Caco-2 (cell line): Measurements from ENCODE around the gene TTLL4. TPM values are rescaled to one million over a fixed set of nuclear protein-coding genes. Genes with fewer than 3 reads are reported as not detected.

Source experiments
- BruUV-seq: library from RNA; stranded (reverse); fragments of 400-500 nt; replicated peaks from 2 replicates; lab custom pipeline; 2021; lab: Mats Ljungman, UMichigan
- CTCF ChIA-PET: fragments of 300-600 bp; sonication (Branson Sonifier 250); formaldehyde crosslinking; loops from one replicate; lab custom pipeline; 2022; ENCODE audit warnings: antibody characterized with exemption; lab: Charles Lee
- POLR2A ChIA-PET: fragments of 300-600 bp; sonication (Branson Sonifier 250); formaldehyde crosslinking; loops from one replicate; lab custom pipeline; 2022; ENCODE audit warnings: antibody characterized with exemption; lab: Charles Lee
- DNase-seq, 2 experiments: peaks; one replicate each; pipeline versions ENCODE4 v3.0.0 to v3.0.0-alpha.2; 2020 to 2022
- H3K27me3 ChIP-seq: replicated peaks from 2 replicates; pipeline ENCODE4 v1.6.0; 2011; ENCODE audit warnings: low read length; ENCODE audit not compliant: control insufficient read depth, insufficient read depth
- H3K36me3 ChIP-seq: 2 replicates; pipeline ENCODE4 v1.5.1; 2011; ENCODE audit warnings: low read length; ENCODE audit not compliant: control insufficient read depth, insufficient read depth
- H3K4me1 ChIP-seq: fragments of 250-450 bp; sonication (Bioruptor Pico); 2 replicates; pipeline ENCODE4 v1.5.1; 2020; ENCODE audit warnings: mild to moderate bottlenecking
- H3K4me3 ChIP-seq: 2 replicates; pipeline ENCODE4 v1.5.1; 2011; ENCODE audit warnings: low read depth, mild to moderate bottlenecking, control low read depth, low read length
- H3K9me3 ChIP-seq: fragments of 250-450 bp; sonication (Bioruptor Pico); 2 replicates; pipeline ENCODE4 v1.5.1; 2020; ENCODE audit warnings: mild to moderate bottlenecking, moderate library complexity
- H3K27ac Mint-ChIP-seq: one replicate; pipeline ENCODE4 v1.8.0; 2022; ENCODE audit warnings: mixed read lengths; ENCODE audit not compliant: unreplicated experiment
- H3K27me3 Mint-ChIP-seq: one replicate; pipeline ENCODE4 v1.8.0; 2022; ENCODE audit warnings: mixed read lengths; ENCODE audit not compliant: insufficient read depth, unreplicated experiment
- H3K36me3 Mint-ChIP-seq: one replicate; pipeline ENCODE4 v1.8.0; 2022; ENCODE audit warnings: mild to moderate bottlenecking, mixed read lengths; ENCODE audit not compliant: insufficient read depth, unreplicated experiment
- H3K4me1 Mint-ChIP-seq: one replicate; pipeline ENCODE4 v1.8.0; 2022; ENCODE audit warnings: low read depth, mixed read lengths; ENCODE audit not compliant: unreplicated experiment
- H3K4me3 Mint-ChIP-seq: one replicate; pipeline ENCODE4 v1.8.0; 2022; ENCODE audit warnings: mild to moderate bottlenecking, moderate library complexity, mixed read lengths; ENCODE audit not compliant: unreplicated experiment
- H3K9me3 Mint-ChIP-seq: one replicate; pipeline ENCODE4 v1.8.0; 2022; ENCODE audit warnings: mixed read lengths; ENCODE audit not compliant: unreplicated experiment
- intact Hi-C: fragments of 100-400 bp; cut with micrococcal nuclease; formaldehyde crosslinking; loops from one replicate; pipeline ENCODE4 v1.10.0; 2022; ENCODE audit not compliant: unreplicated experiment
- total RNA-seq: library from RNA; stranded (reverse); gene quantifications from 2 replicates; pipeline ENCODE4 v1.2.3, GENCODE V29; 2022
- TF ChIP-seq, protein P1 (sequence below), 2 experiments: fragments of 200-600 bp in 1 of 2; IDR thresholded peaks; 1 replicate in 1 of 2; 2 replicates in 1 of 2; pipeline versions ENCODE4 v1.5.1 to v1.8.0; 2011 to 2022; ENCODE audit warnings: antibody characterized with exemption in 1 of 2, control low read depth in 1 of 2, inconsistent platforms in 1 of 2, low read depth in 1 of 2, low read length in 1 of 2, mild to moderate bottlenecking in 1 of 2, moderate library complexity in 1 of 2; ENCODE audit not compliant: insufficient read depth in 1 of 2, severe bottlenecking in 1 of 2, unreplicated experiment in 1 of 2

The TTLL4 gene
- total RNA-seq, 1 experiment from 2014 or later = 86.6 TPM

DNA sequence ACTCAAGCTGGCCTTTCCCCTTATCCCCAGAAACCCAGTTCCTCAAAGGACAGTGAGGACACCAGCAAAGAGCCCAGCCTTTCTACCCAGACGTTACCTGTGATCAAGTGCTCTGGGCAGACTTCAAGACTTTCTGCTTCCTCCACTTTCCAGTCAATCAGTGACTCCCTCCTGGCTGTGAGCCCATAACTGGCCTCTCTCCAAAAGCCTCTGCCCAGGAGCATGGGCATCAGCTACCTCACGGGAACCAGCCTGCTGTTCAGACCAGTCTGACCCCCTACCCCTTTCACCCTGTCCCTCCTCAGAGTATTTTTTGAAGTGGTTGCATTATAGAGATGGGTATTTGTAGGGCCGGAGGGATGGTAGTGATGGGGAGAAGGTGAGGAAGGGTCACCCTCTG, 43.6 kb downstream of the TTLL4 start:
- no peak overlapping the region for H3K4me3 ChIP-seq
- POLR2A ChIA-PET = no interaction called here
- H3K9me3 ChIP-seq = no peaks in the 10 kb centered on the region
- no peaks in the 10 kb centered on the region for H3K27me3 ChIP-seq
- DNase-seq = no peak
- Mint-ChIP-seq H3K4me1 (no peaks in the 10 kb centered on the region), H3K27ac (no peak overlapping the region), H3K9me3 (no peaks in the 10 kb centered on the region), H3K4me3 (no peak overlapping the region), H3K27me3 (no peaks in the 10 kb centered on the region), H3K36me3 (peaks cover 68% of the 10 kb centered on the region)
- CTCF ChIA-PET = no interaction called here
- H3K4me1 ChIP-seq = no peaks in the 10 kb centered on the region
- TF ChIP-seq, protein P1, sequence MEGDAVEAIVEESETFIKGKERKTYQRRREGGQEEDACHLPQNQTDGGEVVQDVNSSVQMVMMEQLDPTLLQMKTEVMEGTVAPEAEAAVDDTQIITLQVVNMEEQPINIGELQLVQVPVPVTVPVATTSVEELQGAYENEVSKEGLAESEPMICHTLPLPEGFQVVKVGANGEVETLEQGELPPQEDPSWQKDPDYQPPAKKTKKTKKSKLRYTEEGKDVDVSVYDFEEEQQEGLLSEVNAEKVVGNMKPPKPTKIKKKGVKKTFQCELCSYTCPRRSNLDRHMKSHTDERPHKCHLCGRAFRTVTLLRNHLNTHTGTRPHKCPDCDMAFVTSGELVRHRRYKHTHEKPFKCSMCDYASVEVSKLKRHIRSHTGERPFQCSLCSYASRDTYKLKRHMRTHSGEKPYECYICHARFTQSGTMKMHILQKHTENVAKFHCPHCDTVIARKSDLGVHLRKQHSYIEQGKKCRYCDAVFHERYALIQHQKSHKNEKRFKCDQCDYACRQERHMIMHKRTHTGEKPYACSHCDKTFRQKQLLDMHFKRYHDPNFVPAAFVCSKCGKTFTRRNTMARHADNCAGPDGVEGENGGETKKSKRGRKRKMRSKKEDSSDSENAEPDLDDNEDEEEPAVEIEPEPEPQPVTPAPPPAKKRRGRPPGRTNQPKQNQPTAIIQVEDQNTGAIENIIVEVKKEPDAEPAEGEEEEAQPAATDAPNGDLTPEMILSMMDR (IDR thresholded peaks at IDR 0.05; ENCODE audit: insufficient read depth in 1 of 2, low read depth in 1 of 2, low read length in 1 of 2, severe bottlenecking in 1 of 2, unreplicated experiment in 1 of 2) = no peak
- peaks cover 4% of the 10 kb centered on the region for H3K36me3 ChIP-seq
- intact Hi-C loops = no loop called here
- BruUV-seq = no TSS peak

DNA sequence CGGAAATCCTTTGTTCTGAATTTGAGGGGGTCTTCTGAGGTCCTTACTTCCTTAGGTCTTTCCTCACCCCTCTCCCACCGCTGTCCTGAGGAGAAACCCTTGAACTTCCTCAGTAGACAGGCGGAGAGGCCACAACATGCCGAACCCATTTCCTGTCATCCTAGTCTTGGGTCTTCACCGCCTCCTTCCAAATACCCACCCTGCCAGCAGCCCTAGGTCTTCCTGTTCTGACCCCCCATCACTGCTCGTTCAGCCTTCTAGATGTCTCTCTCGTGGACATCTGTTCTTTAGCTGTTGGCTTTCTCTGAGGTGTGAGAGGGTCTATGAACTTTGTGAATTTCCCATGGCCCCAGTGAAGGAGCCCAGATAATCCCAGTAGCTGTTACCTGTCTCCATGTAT, 44.1 kb downstream of the TTLL4 start:
- no peaks in the 10 kb centered on the region for H3K9me3 Mint-ChIP-seq
- H3K27ac Mint-ChIP-seq = no peak overlapping the region
- Histone ChIP-seq H3K27me3 (no peaks in the 10 kb centered on the region), H3K36me3 (peaks cover 3% of the 10 kb centered on the region), H3K4me1 (no peaks in the 10 kb centered on the region), H3K9me3 (no peaks in the 10 kb centered on the region), H3K4me3 (no peak overlapping the region)
- TF ChIP-seq, protein P1 (IDR thresholded peaks at IDR 0.05; ENCODE audit: insufficient read depth in 1 of 2, low read depth in 1 of 2, low read length in 1 of 2, severe bottlenecking in 1 of 2, unreplicated experiment in 1 of 2) = no peak
- DNase-seq = no peak
- H3K4me3 Mint-ChIP-seq = no peak overlapping the region
- ChIA-PET POLR2A (no interaction called here), CTCF (no interaction called here)
- no TSS peak for BruUV-seq
- intact Hi-C loops = no loop called here
- no peaks in the 10 kb centered on the region for H3K27me3 Mint-ChIP-seq
- no peaks in the 10 kb centered on the region for H3K4me1 Mint-ChIP-seq
- peaks cover 68% of the 10 kb centered on the region for H3K36me3 Mint-ChIP-seq

DNA sequence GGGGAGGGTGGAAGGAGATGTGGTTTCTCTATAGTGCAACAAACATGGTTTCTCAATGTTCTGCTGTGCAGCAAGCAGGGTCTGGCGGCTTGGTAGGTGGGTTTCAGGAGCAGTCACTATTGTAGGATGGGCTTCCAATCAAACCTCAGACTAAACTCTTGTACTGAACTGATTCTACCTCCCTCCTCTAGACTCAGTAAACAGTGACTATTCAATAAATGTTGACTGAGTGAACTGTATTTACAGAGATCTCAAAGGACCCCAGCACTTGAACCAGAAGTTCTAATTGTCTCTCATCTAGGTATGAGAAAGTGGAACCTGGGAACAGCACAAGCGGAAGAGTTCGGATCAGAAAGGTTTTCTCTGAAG, 44.5 kb downstream of the TTLL4 start:
- no peaks in the 10 kb centered on the region for H3K4me1 Mint-ChIP-seq
- no TSS peak for BruUV-seq
- TF ChIP-seq, protein P1 (IDR thresholded peaks at IDR 0.05; ENCODE audit: insufficient read depth in 1 of 2, low read depth in 1 of 2, low read length in 1 of 2, severe bottlenecking in 1 of 2, unreplicated experiment in 1 of 2) = no peak
- no peaks in the 10 kb centered on the region for H3K36me3 ChIP-seq
- ChIA-PET CTCF (no interaction called here), POLR2A (no interaction called here)
- no peaks in the 10 kb centered on the region for H3K9me3 Mint-ChIP-seq
- no peak for DNase-seq
- H3K36me3 Mint-ChIP-seq = peaks cover 64% of the 10 kb centered on the region
- H3K4me3 ChIP-seq = no peak overlapping the region
- no peaks in the 10 kb centered on the region for H3K27me3 Mint-ChIP-seq
- no peaks in the 10 kb centered on the region for H3K9me3 ChIP-seq
- H3K27ac Mint-ChIP-seq = no peak overlapping the region
- H3K27me3 ChIP-seq = no peaks in the 10 kb centered on the region
- intact Hi-C loops = no loop called here
- H3K4me1 ChIP-seq = no peaks in the 10 kb centered on the region
- H3K4me3 Mint-ChIP-seq = no peak overlapping the region
